HCEC 1CT (cell line): ENCODE results near the gene PPP4R4.

ENCODE experiments used
- DNase-seq: peaks from one replicate; pipeline ENCODE4 v3.0.0-alpha.2; 2017

Gene PPP4R4

DNA sequence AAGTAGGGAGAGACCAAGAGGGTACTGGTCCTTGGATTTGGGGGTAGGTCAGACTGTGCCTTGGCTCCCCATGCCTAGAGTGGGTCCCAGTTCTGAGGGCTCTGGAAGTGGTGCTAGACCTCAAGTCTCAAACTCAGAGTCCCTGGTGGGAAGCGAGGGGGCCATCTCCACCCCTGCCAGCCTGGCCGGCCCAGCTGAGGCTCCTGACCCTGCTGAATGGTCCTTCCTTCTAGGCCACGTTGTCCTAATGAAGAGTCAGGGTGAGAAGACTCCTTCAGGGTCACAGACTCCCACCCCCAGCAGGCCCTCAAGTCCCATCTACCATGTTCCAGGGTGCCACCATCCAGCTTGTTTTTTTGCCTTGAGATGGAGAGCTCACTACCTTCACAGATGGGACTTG is 136.1 kb downstream of the PPP4R4 start:
- DNase-seq, result no peak

DNA sequence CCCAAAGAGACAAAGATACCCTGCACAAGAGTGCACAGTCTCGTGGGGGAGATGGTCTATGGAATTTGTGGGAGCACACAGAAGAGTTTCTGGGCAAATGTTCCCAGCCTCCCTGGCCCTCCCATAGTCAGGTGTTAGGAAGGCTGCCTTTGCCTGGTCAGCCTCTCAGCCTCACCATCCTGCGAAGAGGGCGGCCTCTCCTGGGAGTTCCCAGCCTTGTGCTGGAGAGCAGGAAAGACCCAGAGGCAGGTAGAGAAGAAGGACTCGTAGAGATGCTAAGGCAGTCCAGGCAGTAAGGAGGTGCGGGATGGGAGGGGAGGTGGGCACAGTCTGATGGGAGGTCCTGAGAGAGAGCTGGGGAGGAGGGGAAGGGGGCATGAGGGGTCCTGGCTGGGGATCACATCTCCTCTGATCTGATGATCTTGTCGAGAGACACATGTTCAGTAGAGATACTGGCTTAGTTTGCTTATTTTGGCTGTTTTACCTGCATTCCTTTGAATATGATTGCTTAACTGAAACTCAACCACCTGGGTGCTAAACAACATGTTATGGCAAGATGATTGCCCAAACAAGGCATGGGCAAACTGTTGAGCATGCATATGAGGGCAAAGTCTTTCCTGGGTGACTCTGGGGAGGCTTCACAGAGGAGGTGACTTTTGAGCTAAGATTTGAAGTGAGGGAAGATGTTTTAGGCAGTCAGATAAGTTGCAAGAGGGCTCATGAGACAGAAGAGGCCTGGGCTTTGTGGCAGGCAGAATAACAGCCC is 138.5 kb downstream of the PPP4R4 start:
- no peak for DNase-seq

DNA sequence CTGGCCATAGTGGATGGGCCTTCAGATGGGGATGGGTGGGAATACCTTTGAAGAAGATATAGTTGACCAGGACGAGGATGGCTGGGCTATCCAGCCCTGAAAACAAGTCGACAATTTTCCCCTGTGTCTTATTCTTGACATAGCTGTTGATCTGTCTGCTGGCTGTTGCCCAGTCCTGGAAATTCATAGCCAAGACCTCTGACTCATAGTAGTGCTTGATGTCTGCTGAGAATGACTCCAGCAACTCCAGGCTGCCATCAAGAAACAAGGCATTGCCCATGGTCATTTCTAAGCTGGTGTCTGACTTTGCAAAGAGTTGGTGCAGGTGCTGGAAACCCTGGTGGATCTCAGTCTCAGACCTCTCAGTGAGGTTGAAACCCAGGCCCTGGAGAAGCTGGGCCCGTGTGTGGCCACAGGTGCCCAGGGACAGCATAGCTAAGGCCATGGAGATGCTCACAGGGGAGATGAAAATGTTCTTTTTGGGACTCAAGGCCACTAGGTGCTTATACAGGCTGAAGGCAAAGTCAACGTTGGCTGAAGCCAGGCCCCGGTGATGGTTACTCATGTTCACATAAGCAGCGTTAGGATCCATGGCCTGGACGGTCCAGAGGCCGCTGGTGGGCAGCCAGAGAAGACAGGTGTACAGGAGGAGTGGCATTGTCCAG is 140.0 kb downstream of the PPP4R4 start:
- DNase-seq, result no peak

DNA sequence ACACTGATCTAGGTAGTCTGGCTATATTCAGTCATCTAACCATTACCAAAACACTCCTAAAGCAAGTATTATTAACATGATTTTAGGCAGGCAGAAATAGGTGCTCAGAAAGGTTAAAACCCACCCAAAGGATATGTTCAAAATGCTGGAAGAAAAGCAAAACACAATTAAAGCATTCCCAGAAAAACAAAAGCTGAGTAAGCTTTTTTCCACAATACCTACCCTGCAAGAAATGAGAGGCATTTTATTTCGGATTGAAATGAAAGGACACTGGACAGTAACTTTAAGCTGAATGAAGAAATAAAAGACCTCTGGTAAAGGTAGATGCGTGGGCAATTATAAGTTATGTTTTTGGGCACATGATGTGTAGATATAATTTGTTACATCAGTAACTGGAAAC is 140.8 kb downstream of the PPP4R4 start:
- DNase-seq, result no peak

DNA sequence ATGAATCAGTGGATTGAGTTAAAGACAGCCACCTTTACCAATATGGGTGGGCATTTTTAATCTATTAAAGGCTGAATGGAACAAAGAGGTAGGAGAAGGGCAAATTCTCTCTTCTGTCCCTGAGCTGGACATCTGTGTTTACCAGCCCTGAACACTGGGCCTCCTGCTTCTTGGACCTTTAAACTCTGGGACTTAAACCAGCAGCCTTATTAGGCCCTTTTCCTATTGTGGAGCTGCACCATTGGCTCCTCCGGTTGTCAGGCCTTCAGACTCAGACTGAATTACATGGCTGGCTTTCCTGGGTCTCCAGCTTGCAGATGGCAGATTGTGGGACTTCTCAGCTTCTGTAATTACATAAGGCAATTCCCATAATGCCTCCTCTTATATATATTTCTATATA is 142.6 kb downstream of the PPP4R4 start:
- no peak for DNase-seq

DNA sequence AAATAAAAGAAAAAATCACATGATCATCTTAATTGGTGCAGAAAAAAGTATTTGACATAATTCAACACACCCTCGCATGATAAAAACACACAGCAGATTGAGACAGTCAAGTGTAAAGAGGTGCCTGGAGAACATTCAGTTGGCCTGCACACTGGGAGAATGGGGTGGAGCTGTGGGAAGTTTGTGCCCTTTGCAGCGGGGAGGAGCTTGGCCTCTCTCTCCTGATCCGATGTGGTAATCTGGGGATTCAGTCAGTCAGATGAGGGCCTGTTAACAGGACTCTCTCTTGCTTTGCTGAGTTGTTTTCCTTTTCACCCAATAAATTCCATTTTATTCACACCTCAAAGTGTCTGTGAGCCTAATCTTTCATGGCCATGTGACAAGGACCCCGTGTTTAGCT is 143.1 kb downstream of the PPP4R4 start:
- DNase-seq, result no peak

DNA sequence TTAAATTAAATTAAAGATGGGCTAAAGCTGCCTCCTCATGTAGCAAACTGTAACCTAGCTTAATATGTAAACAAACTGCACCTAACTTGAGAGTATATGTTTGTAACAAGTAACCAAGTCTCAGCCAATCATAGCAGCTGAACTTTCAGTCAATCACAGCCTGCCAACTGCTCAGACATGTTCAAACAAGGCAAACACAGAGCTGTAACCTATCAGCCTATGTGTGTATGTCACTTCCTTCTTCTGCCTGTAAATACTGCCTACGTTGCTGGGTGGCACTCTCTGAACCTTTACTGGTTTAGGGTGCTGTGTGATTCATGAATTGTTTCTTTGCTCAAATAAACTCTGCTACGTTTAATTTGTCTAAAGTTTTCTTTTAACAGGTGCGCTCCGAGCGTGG is 146.1 kb downstream of the PPP4R4 start:
- no peak for DNase-seq

DNA sequence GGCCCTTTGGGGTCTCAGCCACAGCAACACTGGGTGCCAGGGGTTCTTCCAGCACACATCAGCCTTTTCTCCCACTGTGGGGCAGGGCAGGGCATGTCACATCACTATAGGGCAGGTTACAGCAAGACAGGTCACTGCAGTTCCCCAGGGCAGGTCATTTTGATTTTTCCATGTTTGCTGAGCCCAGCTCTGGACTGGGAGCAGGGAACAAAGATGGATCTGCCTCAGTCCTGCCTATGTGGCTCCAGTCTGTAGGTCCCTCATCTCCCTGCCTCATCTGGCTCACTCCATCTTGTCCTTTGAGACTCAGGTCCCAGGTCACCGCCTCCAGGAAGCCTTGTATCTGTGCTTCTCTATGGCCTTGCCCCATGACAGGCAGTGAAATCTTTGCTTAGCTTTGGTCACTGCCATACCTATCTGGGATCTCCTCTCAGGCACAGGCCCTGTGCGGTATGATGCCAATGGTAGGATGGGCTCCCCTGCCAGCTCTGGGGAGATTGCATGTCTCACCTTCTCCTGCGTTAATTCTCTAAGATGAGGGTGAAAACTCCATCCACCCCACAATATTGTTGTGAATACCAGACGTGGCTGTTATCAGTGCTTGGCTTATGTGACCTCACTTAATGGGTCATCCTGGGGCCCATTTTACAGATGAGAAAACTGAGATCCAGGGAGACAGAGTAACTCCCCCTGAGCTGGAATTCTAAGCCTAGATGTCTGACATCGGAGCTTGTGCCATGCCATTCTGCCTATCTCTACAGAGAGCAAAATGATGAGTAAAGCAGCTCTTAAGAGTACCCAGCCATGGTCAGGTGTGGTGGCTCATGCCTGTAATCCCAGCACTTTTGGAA is 147.5 kb downstream of the PPP4R4 start:
- DNase-seq, result no peak

DNA sequence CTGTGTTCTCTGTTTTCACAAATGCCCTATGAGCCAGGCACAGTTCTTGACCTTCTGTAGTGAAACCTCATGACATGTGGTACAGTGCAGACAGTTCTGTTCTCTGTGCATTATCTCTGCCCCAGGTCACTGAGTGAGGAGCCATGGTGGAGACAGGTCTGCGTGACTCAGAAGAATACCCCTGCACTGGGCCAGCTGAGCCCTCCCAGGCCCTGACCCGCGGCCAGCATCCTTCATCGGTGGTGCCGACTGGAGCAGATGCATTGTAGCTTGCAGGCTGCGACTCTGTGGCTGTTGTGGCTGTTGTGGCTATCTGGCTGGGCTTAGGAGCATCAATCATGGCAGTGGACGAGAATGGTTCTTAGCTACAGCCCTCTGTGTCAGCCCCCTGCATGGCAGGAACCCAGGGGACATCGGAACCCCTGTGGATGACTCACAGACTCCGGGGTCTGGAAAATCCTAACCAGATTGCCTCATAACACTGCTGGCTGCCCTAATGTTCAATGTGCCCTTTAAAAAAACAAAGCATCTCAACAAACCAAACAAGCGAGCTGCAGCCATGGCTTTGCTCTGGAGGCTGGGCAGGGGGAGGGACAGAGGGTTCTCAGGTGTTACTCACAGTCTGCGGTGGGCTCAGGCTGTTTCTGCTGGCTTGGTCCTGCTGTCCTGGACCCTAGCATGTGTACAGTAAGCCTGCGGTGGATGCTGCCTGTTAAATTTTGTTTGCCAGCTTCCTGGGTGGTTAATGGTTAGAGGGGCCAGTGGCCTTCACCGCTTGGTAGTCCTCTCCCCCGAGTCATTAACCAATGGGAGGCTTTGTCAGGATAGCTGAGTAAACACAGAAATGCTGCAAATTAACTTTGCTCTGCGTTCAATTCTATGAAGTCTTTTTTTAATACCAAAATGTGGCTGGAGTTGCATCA is 148.8 kb downstream of the PPP4R4 start, which contains the start of gene SERPINA6:
Gene SERPINA6, minus strand, starts transcription at position 689 of the 923 bp plus-strand sequence. CDS start 8,688 bp downstream, outside the sequence.
- no peak for DNase-seq

DNA sequence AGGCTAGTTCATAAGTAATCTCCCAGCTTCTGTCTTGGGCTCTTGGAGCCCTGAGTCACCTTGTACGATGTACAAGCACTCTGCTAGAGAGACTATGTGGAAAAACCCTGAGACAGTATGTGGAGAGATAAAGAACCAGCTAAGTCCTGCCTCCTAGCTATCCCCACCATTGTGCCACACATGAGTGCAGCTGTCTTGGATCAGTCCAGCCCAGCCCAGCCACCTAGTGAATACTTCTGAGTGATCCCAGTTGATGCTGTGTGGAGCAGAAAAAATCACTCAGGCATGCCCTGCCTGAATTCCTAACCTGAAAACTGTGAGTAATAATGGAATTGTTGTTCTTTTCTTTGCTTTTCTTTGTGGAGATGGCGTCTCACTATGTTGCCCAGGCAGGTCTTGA is 154.1 kb downstream of the PPP4R4 start:
- DNase-seq, result no peak
